Ovary (tissue), 3 donors: ENCODE data around the gene TRIM32.

Experiments used
- CTCF ChIP-seq, 3 donors: fragments of 450-650 bp in 2 of 3; fragments of 200-600 bp in 1 of 3; IDR thresholded peaks; one replicate each; pipeline versions ENCODE4 v1.5.1 to v1.8.0; 2016 to 2022; ENCODE audit warnings: antibody characterized with exemption in 3 of 3, mild to moderate bottlenecking in 1 of 3
- POLR2A ChIP-seq: fragments of 450-650 bp; IDR thresholded peaks from one replicate; pipeline ENCODE4 v1.6.1; 2017; ENCODE audit warnings: antibody characterized with exemption, mild to moderate bottlenecking, moderate library complexity
- donor health status: DM: no; HTN: no; CAD: no.

DNA sequence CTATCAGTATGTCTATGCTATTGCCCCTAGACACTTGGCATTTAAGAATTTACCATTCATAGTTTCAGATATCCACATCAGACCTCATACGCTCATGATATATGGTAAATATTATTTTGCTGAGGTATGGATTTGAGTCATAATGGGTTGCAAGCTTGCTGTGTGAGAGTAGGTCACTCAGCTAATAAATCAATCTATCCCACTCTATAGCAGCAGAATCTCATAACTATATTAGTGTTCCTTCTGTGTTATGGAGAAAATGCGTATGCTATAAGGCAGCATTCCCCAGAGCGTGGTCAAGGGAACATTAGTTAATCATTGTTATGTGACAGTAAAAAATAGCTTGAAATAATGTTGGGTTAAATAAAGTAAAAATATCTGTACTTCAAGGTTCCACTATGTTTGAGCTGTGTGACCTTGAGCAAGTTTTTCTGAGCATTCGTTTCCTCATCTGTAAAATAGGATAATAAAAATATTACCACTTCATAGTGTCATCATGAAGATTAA lies 7.7 kb downstream of the TRIM32 start:
- TF ChIP-seq CTCF (IDR thresholded peaks at IDR 0.05) (no peak), POLR2A (no peak)
